Gastroesophageal sphincter (tissue), 4 donors: ENCODE measurements around the gene SRR. TPM values are rescaled to one million over a fixed set of nuclear protein-coding genes. Genes with fewer than 3 reads are reported as not detected.

Experiments
- ATAC-seq: fragments of 150-250 bp; one replicate; pipeline ENCODE4 v1.9.1; 2016; ENCODE audit warnings: mild to moderate bottlenecking, moderate library complexity
- H3K27ac ChIP-seq, 4 donors: fragments of 200-600 bp; sonication (generic) in 3 of 4; 1 replicate in 3 of 4; 2 replicates in 1 of 4; pipeline ENCODE4 v1.5.1; 2016 to 2019
- H3K27me3 ChIP-seq: fragments of 200-600 bp; sonication (generic); one replicate; pipeline ENCODE4 v1.5.1; 2019
- H3K36me3 ChIP-seq, 2 donors: fragments of 200-600 bp; sonication (generic); one replicate each; pipeline ENCODE4 v1.5.1; 2019; ENCODE audit warnings: control low read depth in 1 of 2
- H3K4me1 ChIP-seq, 3 donors: fragments of 200-600 bp; sonication (generic); 1 replicate in 2 of 3; 2 replicates in 1 of 3; pipeline ENCODE4 v1.5.1; 2016 to 2019; ENCODE audit warnings: control low read depth in 2 of 3
- H3K4me3 ChIP-seq, 2 donors: fragments of 200-600 bp; sonication (generic); one replicate each; pipeline ENCODE4 v1.5.1; 2019; ENCODE audit warnings: mild to moderate bottlenecking in 1 of 2, moderate library complexity in 1 of 2
- H3K9me3 ChIP-seq, 3 donors: fragments of 200-600 bp; sonication (generic); one replicate each; pipeline ENCODE4 v1.5.1; 2017 to 2019; ENCODE audit warnings: control low read depth in 2 of 3
- CTCF ChIP-seq, 4 experiments: fragments of 200-600 bp in 2 of 4; fragments of 450-650 bp in 2 of 4; sonication (generic) in 1 of 4; IDR thresholded peaks; one replicate each; pipeline ENCODE4 v1.5.1; 2017 to 2019; ENCODE audit warnings: antibody characterized with exemption in 4 of 4, mild to moderate bottlenecking in 2 of 4, moderate library complexity in 2 of 4
- EP300 ChIP-seq: sonication (generic); formaldehyde crosslinking; IDR thresholded peaks from one replicate; pipeline ENCODE4 v1.6.1; 2017; ENCODE audit warnings: antibody characterized with exemption, mild to moderate bottlenecking
- POLR2A ChIP-seq, 2 donors: fragments of 450-650 bp; IDR thresholded peaks; one replicate each; pipeline ENCODE4 v1.6.1; 2017; ENCODE audit warnings: antibody characterized with exemption in 2 of 2, mild to moderate bottlenecking in 2 of 2, moderate library complexity in 1 of 2
- POLR2AphosphoS5 ChIP-seq: sonication (generic); formaldehyde crosslinking; IDR thresholded peaks from one replicate; pipeline ENCODE4 v1.6.1; 2017; ENCODE audit warnings: antibody characterized with exemption
- WGBS, 2 donors: methylation state at CpG; one replicate each; pipeline ENCODE4 v1.1.5; 2018; ENCODE audit warnings: low coverage in 1 of 2; 5-methylcytosine and 5-hydroxymethylcytosine counted together
- total RNA-seq, 4 donors: library from RNA; depleted of rRNA; stranded (reverse); fragments of >200 nt; gene quantifications; one replicate each; pipeline ENCODE4 v1.1.0, GENCODE V29; 2016

SRR gene
- total RNA-seq, 4 donors from 2014 or later: 13.7 to 38.8 (median 16.9) TPM

- H3K27ac ChIP-seq: no peak overlapping the region
- TF ChIP-seq POLR2A (IDR thresholded peaks at IDR 0.05): no peak
- no peak for TF ChIP-seq CTCF (IDR thresholded peaks at IDR 0.05)
- TF ChIP-seq EP300: no peak
- no peak for TF ChIP-seq POLR2AphosphoS5
- 90 to 92% methylated on average over 8 to 9 of the region's 9 CpGs for WGBS, 2 donors
- peaks cover 0 to 25% (median 0%) of the 10 kb centered on the region in 3 donors for H3K4me1 ChIP-seq
- H3K4me3 ChIP-seq: no peak overlapping the region
- H3K9me3 ChIP-seq: no peaks in the 10 kb centered on the region
- H3K36me3 ChIP-seq: peaks cover 5 to 86% of the 10 kb centered on the region in 2 donors
- ATAC-seq: no peak
- H3K27me3 ChIP-seq: no peaks in the 10 kb centered on the region
Measured at GRCh38 chr17:2279707-2280106, 24.0 kb upstream of the SRR start.

DNA sequence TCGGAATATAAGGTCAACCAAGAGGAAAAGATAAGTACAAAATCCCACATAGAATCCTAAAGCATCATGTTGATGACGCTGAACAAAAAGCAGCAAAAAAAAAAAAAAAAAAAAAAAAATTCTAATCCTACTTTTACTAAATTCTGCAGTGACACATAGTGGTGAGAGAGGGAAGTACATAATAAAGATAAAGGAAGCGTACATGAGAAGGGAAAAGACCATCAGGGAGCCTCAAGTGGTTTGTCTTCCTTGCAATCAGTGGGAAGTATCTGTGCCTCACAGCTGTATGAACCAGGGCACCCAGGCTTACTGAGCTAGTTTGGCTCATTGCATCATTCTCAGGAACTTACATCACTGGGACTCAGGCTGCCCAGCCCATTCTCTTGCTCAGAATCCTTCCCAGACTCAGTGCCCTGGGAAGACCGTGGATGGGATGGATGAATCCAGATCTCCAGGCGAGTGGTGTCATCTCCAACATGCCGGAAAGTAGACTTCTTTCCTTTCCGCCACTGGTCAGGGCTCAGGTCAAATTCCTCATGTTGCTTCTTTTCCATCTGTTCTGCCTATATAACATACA is 21.4 kb upstream of the SRR start:
- no peaks in the 10 kb centered on the region for H3K27me3 ChIP-seq
- H3K36me3 ChIP-seq: peaks cover 5 to 90% of the 10 kb centered on the region in 2 donors
- no peaks in the 10 kb centered on the region for H3K9me3 ChIP-seq
- ATAC-seq: peak; percentile 71
- H3K27ac ChIP-seq: peak overlapping the region; percentile 7 to 49 (median 36)
- no peak overlapping the region for H3K4me3 ChIP-seq
- peaks cover 0 to 10% (median 0%) of the 10 kb centered on the region in 3 donors for H3K4me1 ChIP-seq
- TF ChIP-seq CTCF (IDR thresholded peaks at IDR 0.05): peak; percentile 63 to 73 (median 67)
- TF ChIP-seq POLR2AphosphoS5: no peak
- WGBS, 2 donors: 34 to 54% methylated on average over 6 to 7 of the region's 7 CpGs

GRCh38 chr17:2283302-2283701 is 20.4 kb upstream of the SRR start:
- no peak overlapping the region for H3K27ac ChIP-seq
- TF ChIP-seq EP300 (no peak), POLR2A (IDR thresholded peaks at IDR 0.05) (no peak), POLR2AphosphoS5 (no peak), CTCF (IDR thresholded peaks at IDR 0.05) (no peak)
- peaks cover 5 to 94% of the 10 kb centered on the region in 2 donors for H3K36me3 ChIP-seq

GRCh38 chr17:2289878-2290478 is 13.8 kb upstream of the SRR start:
- H3K9me3 ChIP-seq: no peaks in the 10 kb centered on the region
- H3K36me3 ChIP-seq: peaks cover 0 to 97% of the 10 kb centered on the region in 2 donors
- H3K4me1 ChIP-seq: peaks cover 0 to 4% (median 0%) of the 10 kb centered on the region in 3 donors
- H3K27ac ChIP-seq: no peak overlapping the region
- ATAC-seq: no peak
- no peak overlapping the region for H3K4me3 ChIP-seq
- TF ChIP-seq EP300 (no peak), POLR2AphosphoS5 (no peak), CTCF (IDR thresholded peaks at IDR 0.05) (no peak), POLR2A (IDR thresholded peaks at IDR 0.05) (no peak)
- no peaks in the 10 kb centered on the region for H3K27me3 ChIP-seq
- 77 to 94% methylated on average over 3 to 5 of the region's 5 CpGs for WGBS, 2 donors

More at GRCh38 chr17:2283302-2283701, 20.4 kb upstream of the SRR start:
- 72% methylated on average over 5 of the region's 7 CpGs; no CpG with 5 or more reads in 1 of the 2 donors for WGBS, 2 donors
- no peak overlapping the region for H3K4me3 ChIP-seq
- H3K4me1 ChIP-seq: peaks cover 0 to 10% (median 0%) of the 10 kb centered on the region in 3 donors
- H3K9me3 ChIP-seq: no peaks in the 10 kb centered on the region
- no peak for ATAC-seq
- H3K27me3 ChIP-seq: no peaks in the 10 kb centered on the region

GRCh38 chr17:2292100-2292499 is 11.7 kb upstream of the SRR start:
- Histone ChIP-seq H3K27me3 (no peaks in the 10 kb centered on the region), H3K4me1 (peaks cover 0 to 19% (median 0%) of the 10 kb centered on the region in 3 donors), H3K27ac (no peak overlapping the region), H3K4me3 (no peak overlapping the region), H3K9me3 (no peaks in the 10 kb centered on the region), H3K36me3 (peaks cover 0 to 100% of the 10 kb centered on the region in 2 donors)
- 69 to 100% methylated on average over 1 to 2 of the region's 2 CpGs for WGBS, 2 donors
- no peak for ATAC-seq
- TF ChIP-seq EP300: no peak
- TF ChIP-seq CTCF (IDR thresholded peaks at IDR 0.05): no peak
- TF ChIP-seq POLR2A (IDR thresholded peaks at IDR 0.05): no peak
- TF ChIP-seq POLR2AphosphoS5: no peak
